WI38 (cell line): Measurements from ENCODE around the gene RBM12.

Source experiments
- H3K4me3 ChIP-seq: 2 replicates; pipeline ENCODE4 v1.5.1; 2011; ENCODE audit warnings: low read depth, mild to moderate bottlenecking, control low read depth, low read length
- CTCF ChIP-seq: IDR thresholded peaks from 2 replicates; pipeline ENCODE4 v1.5.1; 2012; ENCODE audit warnings: low read depth, mild to moderate bottlenecking, control low read depth, low read length

RBM12 gene

GRCh38 chr20:35637276-35637675 lies 27.4 kb downstream of the RBM12 start:
- no peak overlapping the region for H3K4me3 ChIP-seq

GRCh38 chr20:35636095-35636494 lies 28.6 kb downstream of the RBM12 start:
- no peak for TF ChIP-seq CTCF
- H3K4me3 ChIP-seq, result no peak overlapping the region

More at GRCh38 chr20:35637276-35637675, 27.4 kb downstream of the RBM12 start:
- TF ChIP-seq CTCF, result no peak

GRCh38 chr20:35635652-35636051 lies 29.0 kb downstream of the RBM12 start:
- no peak overlapping the region for H3K4me3 ChIP-seq
- no peak for TF ChIP-seq CTCF

- no peak overlapping the region for H3K4me3 ChIP-seq
- no peak for TF ChIP-seq CTCF
Measured at GRCh38 chr20:35632539-35633115, 32.1 kb downstream of the RBM12 start.

- TF ChIP-seq CTCF, result no peak
- H3K4me3 ChIP-seq, result no peak overlapping the region
Measured at GRCh38 chr20:35630636-35631035, 34.1 kb downstream of the RBM12 start.

GRCh38 chr20:35629427-35630145 lies 35.1 kb downstream of the RBM12 start:
- no peak for TF ChIP-seq CTCF
- H3K4me3 ChIP-seq, result no peak overlapping the region

GRCh38 chr20:35627121-35627520 lies 37.6 kb downstream of the RBM12 start:
- no peak for TF ChIP-seq CTCF

More at GRCh38 chr20:35627121-35627520, 37.6 kb downstream of the RBM12 start:
- no peak overlapping the region for H3K4me3 ChIP-seq
